WTC11 (cell line): ENCODE results near the gene TSPAN5.

Source experiments
- CTCF ChIP-seq: fragments of 200-600 bp; IDR thresholded peaks from 2 replicates; pipeline ENCODE4 v1.8.0; 2022; ENCODE audit warnings: antibody characterized with exemption
- MAX ChIP-seq: sonication (generic); formaldehyde crosslinking; IDR thresholded peaks from 2 replicates; pipeline ENCODE4 v1.8.0; 2022; ENCODE audit warnings: mild to moderate bottlenecking, missing genetic modification reagents

- TF ChIP-seq MAX (CRISPR knock-in tag): no peak
- no peak for TF ChIP-seq CTCF
Measured at GRCh38 chr4:98643755-98644154, 14.7 kb downstream of the TSPAN5 start.
